HPDE6-E6E7 (cell line): ENCODE data around the gene VGLL2.

Experiments used
- DNase-seq: peaks from one replicate; pipeline ENCODE4 v3.0.0; 2011; ENCODE audit warnings: missing footprints; ENCODE audit errors: extremely low spot score

VGLL2 gene

DNA sequence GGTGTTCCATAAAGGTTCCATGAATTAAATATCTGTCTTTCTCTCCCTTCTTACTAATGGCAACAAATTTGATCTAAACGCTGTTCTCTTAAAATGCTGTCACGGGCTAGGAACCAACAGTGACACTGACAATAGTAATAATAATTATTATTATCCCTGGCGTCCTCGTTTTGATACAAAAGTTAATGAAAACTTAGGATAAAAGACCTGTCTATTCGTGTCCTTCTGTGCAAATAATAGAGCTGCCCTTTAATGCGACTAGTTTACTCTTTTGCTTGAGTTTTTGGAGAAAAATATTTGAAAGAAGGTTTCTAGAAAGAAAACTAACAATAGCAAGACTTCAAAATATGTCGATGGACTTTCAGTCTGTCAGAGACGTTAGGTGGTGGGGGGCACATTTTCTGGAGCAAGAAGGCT, 4.3 kb downstream of the VGLL2 start:
- DNase-seq = no peak

DNA sequence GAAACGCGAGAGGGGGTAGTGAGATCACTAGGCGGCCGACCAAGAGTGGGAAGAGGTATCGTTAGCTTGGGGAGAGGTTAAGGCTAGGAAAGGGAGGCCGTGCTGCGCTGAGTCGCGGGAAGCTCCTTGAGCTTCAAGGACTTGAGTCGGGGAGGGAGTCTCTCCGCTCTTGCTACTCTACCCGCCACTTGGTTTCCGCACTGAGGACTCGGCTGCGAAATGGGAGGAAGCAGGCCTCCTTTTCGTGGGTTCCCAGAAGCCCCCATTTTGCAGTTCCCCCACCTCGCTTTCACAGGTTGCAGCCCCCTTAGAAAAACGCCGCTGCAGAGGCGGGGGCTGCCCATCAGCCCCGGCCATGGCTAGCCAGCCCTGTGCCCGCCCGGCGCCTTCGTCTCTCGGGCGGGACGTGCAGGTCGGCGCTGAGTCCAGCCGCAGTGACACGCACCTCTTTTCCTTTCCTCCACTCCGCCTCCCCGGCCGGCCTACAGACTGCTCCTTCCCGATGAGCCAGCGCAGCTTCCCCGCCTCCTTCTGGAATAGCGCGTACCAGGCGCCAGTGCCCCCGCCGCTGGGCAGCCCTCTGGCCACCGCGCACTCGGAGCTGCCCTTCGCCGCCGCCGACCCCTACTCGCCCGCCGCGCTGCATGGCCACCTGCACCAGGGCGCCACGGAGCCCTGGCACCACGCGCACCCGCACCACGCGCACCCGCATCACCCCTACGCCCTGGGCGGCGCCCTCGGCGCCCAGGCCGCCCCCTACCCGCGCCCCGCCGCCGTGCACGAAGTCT, 4.9 kb downstream of the VGLL2 start:
- no peak for DNase-seq

DNA sequence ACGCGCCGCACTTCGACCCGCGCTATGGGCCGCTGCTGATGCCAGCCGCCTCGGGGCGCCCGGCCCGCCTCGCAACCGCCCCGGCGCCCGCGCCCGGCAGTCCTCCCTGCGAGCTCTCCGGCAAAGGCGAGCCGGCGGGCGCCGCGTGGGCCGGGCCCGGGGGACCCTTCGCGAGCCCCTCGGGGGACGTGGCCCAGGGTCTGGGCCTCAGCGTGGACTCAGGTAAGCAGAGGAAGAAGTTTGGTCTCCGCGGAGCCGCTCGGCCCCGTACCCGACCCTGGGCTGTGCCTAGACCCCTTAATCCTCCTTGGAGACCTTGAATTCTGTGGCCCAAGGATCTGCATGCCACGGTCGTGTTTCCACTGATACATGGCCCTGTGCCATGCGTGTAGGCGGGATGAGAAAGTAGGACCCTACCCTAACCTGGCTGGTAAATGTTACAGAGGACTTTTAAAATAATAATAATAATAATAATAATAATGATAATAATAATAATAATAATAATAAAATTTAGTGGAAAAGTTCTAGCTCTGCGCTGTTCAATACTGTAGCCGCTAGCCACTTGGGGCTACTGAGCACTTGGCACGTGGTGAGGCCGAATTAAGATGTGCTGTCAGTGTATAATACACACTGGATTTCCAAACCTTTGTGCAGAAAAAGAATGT, 5.6 kb downstream of the VGLL2 start:
- no peak for DNase-seq

DNA sequence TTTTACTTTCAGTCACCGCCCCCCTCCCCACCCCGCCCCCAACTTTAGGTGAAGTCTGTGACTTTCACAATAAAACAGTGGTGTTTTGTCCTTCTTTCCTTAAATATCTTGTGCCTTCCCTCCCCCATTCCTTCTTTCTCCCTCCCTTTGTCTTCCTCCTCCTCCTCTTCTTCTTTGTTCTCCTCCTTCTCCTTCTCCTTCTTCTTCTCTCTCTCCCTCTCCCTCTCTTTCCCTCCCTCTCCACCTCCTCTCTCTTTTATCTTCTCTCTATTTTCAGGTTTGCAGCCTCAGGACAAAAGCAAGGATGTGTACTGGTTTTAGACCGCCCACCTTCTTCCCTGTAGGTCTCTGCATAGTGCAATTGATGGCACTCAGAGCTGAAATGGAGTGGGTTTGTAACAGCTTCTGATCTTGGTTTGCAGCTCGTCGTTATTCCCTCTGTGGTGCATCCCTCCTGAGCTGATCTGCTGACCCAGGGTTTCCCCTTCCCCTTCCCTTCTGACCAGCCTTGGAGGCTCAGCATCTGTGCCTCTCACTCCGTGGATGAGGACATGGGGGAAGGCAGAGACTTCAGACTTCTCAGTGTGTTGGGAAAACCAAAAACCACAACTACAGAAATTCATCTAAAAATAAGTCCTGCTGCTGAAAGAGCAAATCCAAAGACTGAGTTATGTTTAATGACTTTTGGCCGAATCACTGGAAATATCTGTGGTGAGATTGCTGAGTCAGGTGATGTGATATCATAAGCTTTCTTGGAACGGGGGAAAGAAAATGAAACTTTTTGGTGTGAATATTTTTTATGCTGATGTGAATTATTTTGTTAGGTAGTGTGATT, 6.9 kb downstream of the VGLL2 start:
- DNase-seq = no peak

DNA sequence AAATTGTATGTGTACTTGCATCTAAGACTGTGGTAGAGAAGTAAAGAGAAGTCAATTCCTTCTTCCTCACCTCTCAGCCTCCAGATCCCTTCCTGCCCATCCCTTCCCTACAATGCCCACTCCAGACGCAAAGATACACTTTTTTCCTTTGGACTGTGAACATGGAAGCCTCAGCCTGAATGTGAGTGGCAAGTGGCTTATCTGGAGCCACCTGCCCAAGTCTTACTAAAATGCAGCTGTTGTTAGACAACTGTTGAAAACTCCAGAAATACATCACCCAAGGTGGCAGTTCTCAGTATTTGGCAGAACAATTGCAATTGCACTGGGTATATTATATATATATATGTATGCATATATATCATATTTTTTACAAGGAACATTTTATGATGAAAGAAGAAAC, 7.5 kb downstream of the VGLL2 start:
- no peak for DNase-seq

DNA sequence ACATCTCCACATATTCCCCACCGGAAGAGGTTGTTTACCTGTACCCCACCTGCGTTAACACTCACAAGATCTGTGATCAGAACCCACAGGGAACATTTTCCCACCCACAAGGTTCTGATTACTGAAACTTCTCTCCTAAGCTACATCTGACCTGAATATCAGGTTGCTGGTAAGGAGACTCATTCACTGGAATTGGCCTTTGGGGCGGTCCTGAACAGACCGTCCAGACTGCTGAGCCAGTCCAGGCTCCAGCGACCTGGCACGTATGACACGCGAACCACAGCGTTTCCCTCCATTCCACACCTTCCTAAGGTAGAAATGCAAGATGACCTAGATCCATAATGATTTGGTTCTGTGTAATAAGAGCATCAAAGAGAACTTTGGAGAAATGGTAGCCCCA, 9.8 kb downstream of the VGLL2 start:
- DNase-seq = no peak

DNA sequence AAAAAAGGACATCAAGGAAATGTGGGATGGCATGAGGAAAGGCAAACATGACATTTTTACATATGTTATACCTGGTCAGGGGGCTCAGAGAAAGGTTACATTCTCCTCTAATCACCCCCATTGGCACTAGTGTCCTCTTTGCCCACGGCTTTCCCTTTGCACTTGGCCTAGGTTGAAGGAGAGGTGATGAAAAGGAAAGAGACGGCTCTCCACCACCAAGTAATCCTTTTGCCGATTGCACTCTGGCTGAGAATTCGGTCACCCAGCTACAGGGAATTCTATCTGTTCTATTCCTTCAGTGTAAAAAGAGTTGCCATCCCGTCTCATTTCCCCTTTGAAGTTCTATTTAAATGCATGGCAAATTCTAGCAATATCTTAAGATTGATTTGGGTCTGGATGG, 10.4 kb downstream of the VGLL2 start:
- DNase-seq = no peak

DNA sequence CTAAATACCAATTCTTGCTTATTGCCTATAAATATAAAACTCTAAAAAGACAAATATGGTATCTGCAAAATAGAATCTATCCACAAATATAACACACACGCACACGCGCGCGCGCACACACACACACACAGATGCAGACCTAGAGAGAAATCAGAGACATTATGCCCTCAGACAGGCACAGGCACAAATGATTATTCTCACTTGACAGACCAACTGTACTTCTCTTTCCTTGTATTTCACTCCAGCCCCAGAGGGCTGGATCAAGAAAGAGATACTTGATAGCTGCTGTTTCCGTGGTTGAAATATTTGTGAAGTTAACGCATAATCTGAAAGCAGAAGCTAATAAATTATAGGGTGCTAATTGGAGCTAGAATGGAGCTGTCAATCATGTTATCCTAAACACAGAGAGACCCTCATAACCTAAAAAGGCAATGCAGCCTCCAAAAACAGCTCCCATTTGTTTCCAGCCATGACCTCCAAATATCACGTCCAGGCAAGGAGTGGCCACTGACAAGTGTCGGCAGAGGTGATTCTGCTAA, 11.5 kb downstream of the VGLL2 start:
- no peak for DNase-seq

DNA sequence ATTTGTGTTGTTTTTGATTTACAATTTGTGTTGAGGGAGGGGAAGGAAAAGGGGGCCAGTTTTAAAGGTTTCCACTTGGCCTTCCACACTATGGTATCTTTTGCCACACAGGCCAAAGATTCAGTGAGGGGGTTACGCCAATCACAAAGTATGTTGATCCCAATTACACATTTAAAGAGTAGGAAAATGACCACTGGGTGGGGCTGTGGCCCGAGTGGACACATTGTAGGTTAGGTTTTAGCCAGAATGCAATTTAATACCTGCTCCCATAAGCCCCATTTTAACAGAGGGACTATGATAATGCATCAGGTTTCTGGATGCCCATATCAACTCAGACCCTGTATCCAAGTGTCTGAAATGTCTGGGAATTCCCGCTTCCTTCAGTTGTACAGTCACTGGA, 15.6 kb downstream of the VGLL2 start:
- no peak for DNase-seq

DNA sequence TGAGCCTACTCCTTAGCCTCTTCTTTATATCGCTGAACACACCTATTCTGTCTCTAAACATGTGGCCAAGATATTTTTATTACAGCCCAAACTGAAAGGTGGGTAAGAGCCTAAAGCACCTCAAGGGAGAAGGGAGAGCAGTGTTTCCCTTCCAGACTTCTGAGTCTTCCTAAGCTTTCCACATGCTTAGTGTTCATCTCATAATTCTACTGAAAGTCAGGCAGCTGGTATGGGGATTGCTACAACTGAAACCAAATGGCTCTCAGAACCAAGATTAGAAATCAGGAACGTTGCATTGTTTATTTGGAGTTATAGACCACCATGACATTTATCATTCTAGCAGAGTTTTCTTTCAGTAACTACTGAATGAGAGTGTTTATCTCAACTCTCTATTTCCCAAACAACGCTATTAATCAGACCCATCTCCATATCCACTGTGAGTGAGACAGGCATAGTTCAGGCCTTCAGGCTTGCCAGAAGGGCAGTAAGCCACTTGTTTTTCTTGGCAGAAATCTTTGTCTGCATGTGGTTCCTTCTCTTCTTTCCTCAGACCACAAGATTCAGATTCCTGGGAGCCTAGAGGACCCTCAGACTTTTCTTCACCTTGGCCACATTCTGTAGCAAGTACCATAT, 22.8 kb downstream of the VGLL2 start:
- no peak for DNase-seq

DNA sequence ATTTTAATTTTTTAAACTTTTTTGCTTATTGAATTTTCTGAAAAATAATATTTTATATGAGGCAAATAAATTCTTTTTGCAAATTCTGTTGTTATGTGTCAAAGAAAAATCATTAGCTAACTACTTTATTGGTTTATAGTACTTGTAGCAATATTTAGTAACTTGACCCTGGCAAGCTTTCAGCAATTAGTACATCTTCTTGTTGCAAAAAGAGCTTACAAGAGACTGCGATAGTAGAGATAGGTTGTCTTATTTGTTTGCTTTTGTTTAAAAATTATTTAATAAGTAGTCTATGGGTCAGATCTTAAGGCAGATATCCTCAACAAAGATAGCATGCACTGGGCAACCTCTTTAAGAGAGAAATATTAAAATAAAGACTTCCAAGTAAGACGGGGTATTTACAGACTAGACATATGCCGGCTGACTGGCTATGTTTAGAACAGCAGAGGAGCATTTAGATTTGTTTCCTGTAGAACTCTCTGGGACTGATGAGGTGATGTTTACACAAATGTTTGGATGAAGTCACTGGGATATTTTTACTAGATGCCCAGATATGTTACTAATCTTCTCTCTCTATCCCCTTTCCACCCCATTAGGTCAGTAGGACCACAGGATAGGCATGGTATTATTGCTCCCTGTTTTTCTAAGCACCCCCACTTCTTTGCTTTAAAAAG, 25.0 kb downstream of the VGLL2 start:
- DNase-seq = no peak

DNA sequence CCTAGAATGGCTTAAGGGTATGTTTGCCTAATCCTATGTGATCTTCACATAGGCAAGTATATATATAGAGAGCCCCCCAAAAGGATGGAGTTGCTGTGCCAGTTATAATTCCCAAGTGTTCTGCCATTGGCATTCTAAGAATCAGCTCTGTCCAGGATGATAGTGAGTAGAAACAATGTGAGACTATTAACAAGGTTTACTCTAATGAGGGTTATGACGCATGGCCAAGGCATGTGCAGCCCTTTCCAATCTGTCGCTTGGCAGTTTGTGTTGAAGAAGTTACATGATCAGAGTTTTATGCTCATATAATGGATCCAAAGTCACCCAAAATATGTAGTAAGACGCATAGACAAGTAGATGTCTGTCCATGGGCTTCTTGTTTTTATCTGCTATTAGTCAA, 33.6 kb downstream of the VGLL2 start:
- no peak for DNase-seq

DNA sequence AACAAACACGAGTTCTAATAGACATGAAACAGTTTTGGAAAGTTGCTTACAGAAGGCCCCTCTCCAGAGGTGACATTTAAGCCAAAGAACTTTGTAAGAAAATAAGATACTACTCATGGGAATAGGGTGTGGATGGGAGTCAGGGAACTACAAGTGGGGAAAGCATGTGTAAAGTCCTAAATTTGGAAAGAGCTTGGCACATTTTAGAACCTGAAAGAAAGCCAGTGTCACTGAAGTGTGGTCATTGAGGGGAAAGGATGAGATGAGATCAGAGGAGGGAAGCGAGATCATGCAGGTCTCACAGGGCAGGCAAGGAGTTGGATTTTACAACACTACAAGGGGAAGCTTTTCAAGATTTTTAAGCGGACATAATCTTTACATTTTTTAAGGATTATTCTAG, 38.0 kb downstream of the VGLL2 start:
- no peak for DNase-seq

DNA sequence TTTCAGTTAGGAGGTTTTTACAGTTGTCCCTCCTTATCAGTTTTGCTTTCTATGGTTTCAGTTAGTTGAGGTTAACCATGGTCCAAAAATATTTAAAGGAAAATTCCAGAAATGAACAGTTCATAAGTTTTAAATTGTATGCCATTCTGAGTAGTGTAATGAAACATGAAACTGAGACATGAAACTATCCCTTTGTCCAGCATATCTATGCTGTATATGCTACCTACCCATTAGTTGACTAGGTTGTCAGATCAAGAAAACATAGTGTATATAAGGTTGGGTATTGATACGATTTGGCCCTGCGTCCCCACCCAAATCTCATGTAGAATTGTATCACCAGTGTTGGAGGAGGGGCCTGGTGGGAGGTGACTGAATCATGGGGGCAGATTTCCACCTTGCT, 39.1 kb downstream of the VGLL2 start:
- DNase-seq = no peak

DNA sequence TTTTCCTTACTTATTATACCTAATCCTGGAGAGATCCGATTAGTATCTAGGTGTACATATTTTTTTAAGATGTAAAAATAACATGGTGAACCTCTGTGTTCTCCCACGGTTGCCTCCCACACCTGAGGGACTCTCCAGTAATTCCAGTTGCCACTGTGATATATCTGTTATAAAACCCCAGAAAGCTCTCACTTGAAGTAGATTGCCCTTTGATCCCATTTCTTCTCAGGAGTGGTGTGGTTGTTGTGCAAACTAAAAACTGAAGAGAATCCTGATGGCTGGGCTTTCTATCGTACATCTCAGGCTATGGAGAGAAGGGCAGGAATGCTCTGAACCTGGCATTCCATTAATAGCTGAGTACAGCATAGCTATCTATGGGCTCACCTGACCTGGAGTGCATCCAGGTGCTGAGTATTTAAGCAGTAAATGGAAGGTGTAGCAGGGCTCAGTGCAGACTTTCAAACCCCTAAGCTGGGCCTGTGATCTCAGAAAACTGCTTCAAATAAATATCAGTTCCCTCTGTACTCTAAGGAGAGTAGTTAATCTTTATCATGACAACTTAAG, 41.0 kb downstream of the VGLL2 start:
- no peak for DNase-seq

DNA sequence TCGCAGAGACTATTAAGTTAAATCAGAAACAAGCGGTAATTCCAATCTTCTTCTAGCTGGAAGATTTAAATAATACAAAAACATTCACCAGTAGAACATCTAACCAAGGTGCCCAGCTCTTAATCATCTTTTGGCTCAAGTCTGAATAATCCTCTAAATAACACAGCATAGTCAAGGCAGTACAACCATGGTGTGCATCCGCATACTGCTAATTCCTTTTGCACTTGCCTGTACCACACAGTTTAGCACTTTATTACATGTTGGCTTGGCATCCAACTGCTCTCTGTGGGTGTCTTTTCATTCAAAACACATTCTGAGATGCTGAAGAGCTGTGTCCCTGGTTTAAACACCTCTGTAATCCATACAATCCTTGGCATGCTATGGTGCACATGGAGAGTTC, 42.3 kb downstream of the VGLL2 start:
- no peak for DNase-seq

DNA sequence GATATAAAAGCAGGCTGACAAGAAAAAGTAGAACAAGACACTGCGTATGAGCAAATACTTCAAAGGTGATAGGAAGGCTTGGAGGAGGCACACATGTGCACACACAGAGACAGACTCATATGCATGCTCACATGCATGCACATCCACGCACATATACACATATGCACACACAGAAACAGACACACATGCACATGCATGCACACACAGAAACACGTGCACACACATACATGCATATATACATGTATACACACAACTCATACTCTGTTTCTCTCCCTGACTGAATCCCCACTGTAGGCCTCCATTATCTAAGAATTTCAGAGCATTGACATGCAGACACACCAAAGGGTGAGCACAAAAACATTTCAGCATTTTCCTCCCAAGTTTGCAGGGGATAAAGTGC, 43.7 kb downstream of the VGLL2 start:
- no peak for DNase-seq

DNA sequence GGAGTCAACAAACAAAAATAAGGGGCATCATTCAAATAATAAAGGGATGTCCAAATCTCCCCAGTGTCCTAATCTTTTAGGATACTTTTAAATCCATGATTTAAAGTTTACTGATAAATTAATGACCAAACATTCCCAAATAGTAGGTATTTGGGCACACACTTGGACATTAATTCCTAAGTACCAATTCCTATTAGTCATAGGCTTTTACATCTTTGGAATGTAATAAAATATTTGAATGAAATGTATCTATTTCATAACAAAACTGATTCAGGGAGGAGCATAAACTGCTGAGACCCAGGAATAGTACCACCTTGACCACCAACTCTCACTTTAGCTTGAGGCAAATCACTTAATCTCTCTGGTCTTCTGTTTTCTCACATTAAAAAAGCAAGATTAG, 44.3 kb downstream of the VGLL2 start:
- no peak for DNase-seq

DNA sequence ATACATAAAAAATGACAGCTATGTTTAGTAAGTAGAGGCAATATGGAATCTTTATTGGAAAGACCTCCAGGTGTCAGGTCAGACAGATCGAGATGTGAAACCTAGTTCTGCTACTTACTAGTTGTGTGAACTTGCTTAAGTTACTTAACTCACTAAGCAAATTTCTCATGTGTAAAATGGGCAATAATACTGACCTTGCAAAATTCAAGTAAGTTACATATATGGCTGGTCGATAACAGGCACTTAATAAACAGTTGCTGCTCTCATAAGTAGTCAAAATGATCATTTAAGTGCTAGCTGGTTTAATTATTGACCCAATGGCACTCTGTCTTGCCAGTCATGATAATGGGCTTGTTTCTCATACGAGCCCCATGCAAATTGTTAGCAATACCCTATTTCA, 46.0 kb downstream of the VGLL2 start:
- DNase-seq = no peak

DNA sequence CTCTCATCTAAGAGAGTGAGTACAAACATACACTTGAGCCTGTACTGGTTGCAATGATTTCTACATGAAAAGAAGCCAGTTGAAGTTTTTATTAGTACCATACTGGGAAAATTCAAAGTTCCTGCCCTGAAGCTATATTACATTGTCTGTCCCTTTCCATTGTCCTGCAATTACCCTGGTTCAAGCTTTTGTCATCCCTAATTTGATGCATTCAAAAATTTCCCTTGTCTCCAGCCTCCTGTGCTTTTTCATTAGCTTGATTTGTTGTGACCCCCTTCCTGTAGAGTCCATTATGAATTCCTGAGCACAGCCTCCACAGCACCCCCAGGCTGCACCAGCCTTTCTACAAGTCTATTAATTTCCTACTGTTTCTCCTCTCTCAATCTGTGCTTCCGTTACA, 46.4 kb downstream of the VGLL2 start:
- no peak for DNase-seq

DNA sequence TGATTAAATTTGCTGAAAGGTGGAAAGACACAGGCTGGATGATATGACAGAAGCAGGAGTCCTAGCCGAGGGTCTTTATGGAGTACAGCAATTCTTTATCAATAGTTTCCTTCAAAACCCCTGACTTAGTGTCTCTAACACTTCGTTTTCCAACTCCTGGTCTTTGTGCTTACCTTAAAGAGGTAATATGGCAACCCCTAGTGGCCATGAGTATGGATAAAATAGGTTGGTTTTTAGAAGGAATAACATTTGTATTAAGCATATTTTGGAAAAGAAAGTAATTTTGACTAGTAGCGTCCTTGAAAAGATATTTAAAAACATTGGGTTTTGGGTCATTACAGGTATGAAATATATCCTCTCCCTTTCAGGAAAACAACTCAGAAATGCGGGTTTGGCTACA, 51.9 kb downstream of the VGLL2 start:
- DNase-seq = peak; percentile 11
